Measurements from ENCODE around the gene STYX. TPM values are rescaled to one million over a fixed set of nuclear protein-coding genes. Genes with fewer than 3 reads are reported as not detected.

The STYX gene
- total and polyA plus RNA-seq, 2 donors = 7.7 to 11.8 TPM

DNA sequence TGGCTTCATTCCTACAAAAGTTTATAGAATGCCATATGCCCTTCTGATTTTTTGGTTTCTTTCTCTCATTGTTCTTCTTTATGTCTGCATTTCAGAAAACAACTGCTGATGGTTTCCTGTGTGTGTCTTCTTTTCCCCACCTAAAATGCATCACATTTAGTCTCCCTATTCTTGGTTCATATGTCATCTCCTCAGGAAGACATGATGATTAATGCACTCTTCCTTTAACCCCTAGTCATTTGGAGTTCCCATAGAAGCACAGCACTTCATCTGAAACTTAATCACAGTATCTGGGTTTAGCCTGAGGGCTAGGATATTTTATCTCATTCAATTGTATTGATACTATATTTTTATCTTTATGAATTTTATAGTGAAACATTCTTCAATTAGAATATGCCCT, 39.9 kb downstream of the STYX start:
- no peak for DNase-seq (ENCODE audit: low read depth in 6 of 9, low spot score in 9 of 9)
- Histone ChIP-seq H3K27ac (ENCODE audit: low read depth in 1 of 2, low read length in 1 of 2) (no peak overlapping the region), H3K9me3 (ENCODE audit: control insufficient read depth in 2 of 2, insufficient read depth in 1 of 2, low read length in 1 of 2) (no peaks in the 10 kb centered on the region), H3K27me3 (ENCODE audit: control insufficient read depth in 2 of 2, insufficient read depth in 1 of 2, low read length in 1 of 2) (no peaks in the 10 kb centered on the region), H3K4me1 (ENCODE audit: control insufficient read depth in 2 of 2, insufficient read depth in 2 of 2, low read length in 2 of 2) (no peaks in the 10 kb centered on the region), H3K36me3 (ENCODE audit: control insufficient read depth in 2 of 2, insufficient read depth in 2 of 2, low read length in 1 of 2) (peaks cover 7 to 43% of the 10 kb centered on the region in 2 donors), H3K4me3 (ENCODE audit: low read length in 2 of 2) (no peak overlapping the region)

DNA sequence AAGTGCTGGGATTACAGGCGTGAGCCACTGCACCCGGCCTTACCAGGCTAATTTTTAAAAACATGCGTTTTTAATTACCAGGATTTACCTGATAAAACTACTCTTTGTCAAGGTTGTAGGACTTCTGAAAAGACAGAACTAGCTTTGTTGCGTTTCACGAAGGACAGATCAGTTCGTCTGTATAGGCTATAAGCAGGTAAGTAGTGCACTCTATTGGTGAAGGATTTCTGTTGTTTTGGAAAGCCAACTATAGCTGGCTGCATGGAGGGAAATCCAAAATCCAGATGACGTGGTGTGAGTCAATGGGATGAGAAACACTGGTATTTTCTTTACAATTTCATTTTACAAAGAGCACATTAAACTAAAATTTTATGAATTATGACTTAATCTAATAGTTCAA, 46.9 kb downstream of the STYX start:
- no peak for DNase-seq (ENCODE audit: low read depth in 6 of 9, low spot score in 9 of 9)
- H3K36me3 ChIP-seq (ENCODE audit: control insufficient read depth in 2 of 2, insufficient read depth in 2 of 2, low read length in 1 of 2) = peaks cover 7 to 15% of the 10 kb centered on the region in 2 donors
- 98% methylated on average over 7 of the region's 7 CpGs for WGBS
- H3K27me3 ChIP-seq (ENCODE audit: control insufficient read depth in 2 of 2, insufficient read depth in 1 of 2, low read length in 1 of 2) = no peaks in the 10 kb centered on the region
- H3K9me3 ChIP-seq (ENCODE audit: control insufficient read depth in 2 of 2, insufficient read depth in 1 of 2, low read length in 1 of 2) = no peaks in the 10 kb centered on the region
- no peak overlapping the region for H3K4me3 ChIP-seq (ENCODE audit: low read length in 2 of 2)
- H3K27ac ChIP-seq (ENCODE audit: low read depth in 1 of 2, low read length in 1 of 2) = no peak overlapping the region
- no peaks in the 10 kb centered on the region for H3K4me1 ChIP-seq (ENCODE audit: control insufficient read depth in 2 of 2, insufficient read depth in 2 of 2, low read length in 2 of 2)

DNA sequence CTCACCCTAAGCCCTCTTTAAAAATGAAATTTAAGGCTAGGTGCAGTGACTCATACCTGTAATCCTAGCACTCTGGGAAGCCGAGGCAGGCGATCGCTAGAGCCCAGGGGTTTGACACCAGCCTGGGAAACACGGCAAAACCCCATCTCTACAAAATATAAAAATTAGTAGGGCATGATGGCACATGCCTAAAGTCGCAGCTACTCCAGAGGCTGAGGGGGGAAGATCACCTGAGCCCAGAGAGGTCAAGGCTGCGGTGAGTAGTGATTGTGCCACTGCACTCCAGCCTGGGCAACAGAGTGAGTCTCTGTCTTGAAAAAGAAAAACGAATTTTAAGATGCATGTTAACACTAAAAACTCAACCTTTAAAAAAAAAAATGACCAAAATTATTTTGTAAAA, 48.7 kb downstream of the STYX start:
- H3K27ac ChIP-seq (ENCODE audit: low read depth in 1 of 2, low read length in 1 of 2) = no peak overlapping the region
- H3K4me1 ChIP-seq (ENCODE audit: control insufficient read depth in 2 of 2, insufficient read depth in 2 of 2, low read length in 2 of 2) = no peaks in the 10 kb centered on the region
- DNase-seq (ENCODE audit: low read depth in 6 of 9, low spot score in 9 of 9) = no peak
- peaks cover 7 to 10% of the 10 kb centered on the region in 2 donors for H3K36me3 ChIP-seq (ENCODE audit: control insufficient read depth in 2 of 2, insufficient read depth in 2 of 2, low read length in 1 of 2)
- 94% methylated on average over 7 of the region's 7 CpGs for WGBS
- H3K27me3 ChIP-seq (ENCODE audit: control insufficient read depth in 2 of 2, insufficient read depth in 1 of 2, low read length in 1 of 2) = no peaks in the 10 kb centered on the region
- H3K9me3 ChIP-seq (ENCODE audit: control insufficient read depth in 2 of 2, insufficient read depth in 1 of 2, low read length in 1 of 2) = no peaks in the 10 kb centered on the region
- no peak overlapping the region for H3K4me3 ChIP-seq (ENCODE audit: low read length in 2 of 2)

DNA sequence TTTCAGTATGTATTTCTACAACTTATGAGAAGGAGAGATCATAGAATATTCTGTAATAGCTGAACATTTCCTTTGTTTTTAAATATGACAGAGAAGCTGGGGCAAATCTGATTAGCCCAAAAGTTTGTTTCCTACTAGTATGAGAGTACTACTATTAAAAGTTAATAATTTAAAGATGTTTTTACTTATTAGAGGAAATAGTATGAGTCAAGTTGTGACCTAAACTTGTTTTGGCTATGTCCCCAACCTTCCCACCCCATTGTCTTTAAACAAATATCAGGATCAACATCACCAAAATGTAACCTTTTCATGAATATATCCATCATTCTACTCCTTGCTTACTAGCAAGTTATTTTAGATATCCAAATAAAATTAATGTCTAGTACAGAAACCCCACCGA, 50.9 kb downstream of the STYX start:
- H3K4me1 ChIP-seq (ENCODE audit: control insufficient read depth in 2 of 2, insufficient read depth in 2 of 2, low read length in 2 of 2) = no peaks in the 10 kb centered on the region
- no peaks in the 10 kb centered on the region for H3K27me3 ChIP-seq (ENCODE audit: control insufficient read depth in 2 of 2, insufficient read depth in 1 of 2, low read length in 1 of 2)
- H3K36me3 ChIP-seq (ENCODE audit: control insufficient read depth in 2 of 2, insufficient read depth in 2 of 2, low read length in 1 of 2) = peaks cover 2 to 3% of the 10 kb centered on the region in 2 donors
- no peak overlapping the region for H3K27ac ChIP-seq (ENCODE audit: low read depth in 1 of 2, low read length in 1 of 2)
- no peak for DNase-seq (ENCODE audit: low read depth in 6 of 9, low spot score in 9 of 9)
- no peak overlapping the region for H3K4me3 ChIP-seq (ENCODE audit: low read length in 2 of 2)
- WGBS = 100% methylated on average over 1 of the region's 1 CpG
- H3K9me3 ChIP-seq (ENCODE audit: control insufficient read depth in 2 of 2, insufficient read depth in 1 of 2, low read length in 1 of 2) = no peaks in the 10 kb centered on the region

DNA sequence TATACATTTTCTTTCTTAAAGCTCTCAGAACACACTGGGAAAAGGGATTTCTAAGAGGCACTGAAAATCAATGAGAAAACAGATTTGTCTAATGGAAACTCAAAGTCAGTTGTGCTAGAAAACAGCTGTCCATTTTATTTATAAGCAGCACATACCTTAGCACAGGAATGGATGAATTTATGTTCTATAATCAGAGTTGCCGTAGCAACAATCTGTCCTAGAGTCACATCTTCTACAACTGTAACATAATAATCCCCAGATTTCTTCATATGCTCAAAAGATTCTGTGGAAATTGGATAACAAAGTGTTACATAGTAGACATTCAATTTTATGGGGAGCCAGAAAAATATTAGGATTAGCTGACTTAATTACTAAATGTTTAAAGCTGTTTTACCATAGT, 51.7 kb downstream of the STYX start:
- 99% methylated on average over 1 of the region's 1 CpG for WGBS

DNA sequence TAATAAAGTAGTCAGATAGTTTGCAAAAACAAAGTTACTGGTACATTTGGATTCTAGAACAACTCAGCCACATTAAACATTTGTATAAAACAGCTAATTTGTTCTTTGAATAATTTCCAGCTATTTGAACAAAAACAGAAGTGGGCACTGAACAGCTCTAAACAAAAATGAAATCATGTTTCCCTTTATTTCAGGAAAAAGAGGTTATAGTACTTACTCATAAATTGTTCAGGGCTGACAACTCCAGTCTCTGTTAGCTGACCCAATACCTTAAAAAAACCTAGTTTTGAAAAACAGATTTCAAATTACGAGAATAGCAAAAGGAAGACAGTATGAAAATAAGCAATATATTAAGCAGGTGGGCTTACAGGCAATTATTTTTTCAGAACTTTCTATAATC, 53.2 kb downstream of the STYX start:
- WGBS = 100% methylated on average over 1 of the region's 1 CpG
- no peaks in the 10 kb centered on the region for H3K4me1 ChIP-seq (ENCODE audit: control insufficient read depth in 2 of 2, insufficient read depth in 2 of 2, low read length in 2 of 2)
- H3K9me3 ChIP-seq (ENCODE audit: control insufficient read depth in 2 of 2, insufficient read depth in 1 of 2, low read length in 1 of 2) = no peaks in the 10 kb centered on the region
- H3K36me3 ChIP-seq (ENCODE audit: control insufficient read depth in 2 of 2, insufficient read depth in 2 of 2, low read length in 1 of 2) = peaks cover 0 to 3% of the 10 kb centered on the region in 2 donors
- DNase-seq (ENCODE audit: low read depth in 6 of 9, low spot score in 9 of 9) = no peak
- H3K4me3 ChIP-seq (ENCODE audit: low read length in 2 of 2) = no peak overlapping the region
- no peak overlapping the region for H3K27ac ChIP-seq (ENCODE audit: low read depth in 1 of 2, low read length in 1 of 2)
- no peaks in the 10 kb centered on the region for H3K27me3 ChIP-seq (ENCODE audit: control insufficient read depth in 2 of 2, insufficient read depth in 1 of 2, low read length in 1 of 2)

More for the DNA sequence above, 51.7 kb downstream of the STYX start:
- Histone ChIP-seq H3K36me3 (ENCODE audit: control insufficient read depth in 2 of 2, insufficient read depth in 2 of 2, low read length in 1 of 2) (peaks cover 0 to 3% of the 10 kb centered on the region in 2 donors), H3K4me3 (ENCODE audit: low read length in 2 of 2) (no peak overlapping the region), H3K9me3 (ENCODE audit: control insufficient read depth in 2 of 2, insufficient read depth in 1 of 2, low read length in 1 of 2) (no peaks in the 10 kb centered on the region), H3K27ac (ENCODE audit: low read depth in 1 of 2, low read length in 1 of 2) (no peak overlapping the region), H3K4me1 (ENCODE audit: control insufficient read depth in 2 of 2, insufficient read depth in 2 of 2, low read length in 2 of 2) (no peaks in the 10 kb centered on the region), H3K27me3 (ENCODE audit: control insufficient read depth in 2 of 2, insufficient read depth in 1 of 2, low read length in 1 of 2) (no peaks in the 10 kb centered on the region)
- no peak for DNase-seq (ENCODE audit: low read depth in 6 of 9, low spot score in 9 of 9)

DNA sequence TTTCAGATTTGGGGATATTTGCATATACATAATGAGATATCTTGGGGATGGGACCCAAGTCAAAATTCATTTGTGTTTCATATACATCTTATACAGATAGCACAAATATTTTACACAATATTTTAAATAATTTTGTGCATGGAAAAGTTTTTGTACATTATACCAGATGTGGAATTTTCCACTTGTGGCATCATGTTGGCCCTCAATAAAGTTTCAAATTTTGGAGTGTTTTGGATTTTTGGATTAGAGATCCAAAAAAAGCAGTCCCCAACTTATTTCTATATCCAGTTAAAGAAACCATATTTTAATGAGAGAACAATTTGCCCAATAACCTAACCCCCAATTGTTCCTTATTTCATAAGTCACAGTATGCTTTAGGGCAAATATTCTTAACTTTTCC, 56.9 kb downstream of the STYX start:
- Histone ChIP-seq H3K4me3 (ENCODE audit: low read length in 2 of 2) (no peak overlapping the region), H3K4me1 (ENCODE audit: control insufficient read depth in 2 of 2, insufficient read depth in 2 of 2, low read length in 2 of 2) (peaks cover 3 to 11% of the 10 kb centered on the region in 2 donors), H3K36me3 (ENCODE audit: control insufficient read depth in 2 of 2, insufficient read depth in 2 of 2, low read length in 1 of 2) (no peaks in the 10 kb centered on the region), H3K27me3 (ENCODE audit: control insufficient read depth in 2 of 2, insufficient read depth in 1 of 2, low read length in 1 of 2) (no peaks in the 10 kb centered on the region), H3K27ac (ENCODE audit: low read depth in 1 of 2, low read length in 1 of 2) (no peak overlapping the region), H3K9me3 (ENCODE audit: control insufficient read depth in 2 of 2, insufficient read depth in 1 of 2, low read length in 1 of 2) (no peaks in the 10 kb centered on the region)
- DNase-seq (ENCODE audit: low read depth in 6 of 9, low spot score in 9 of 9) = no peak

DNA sequence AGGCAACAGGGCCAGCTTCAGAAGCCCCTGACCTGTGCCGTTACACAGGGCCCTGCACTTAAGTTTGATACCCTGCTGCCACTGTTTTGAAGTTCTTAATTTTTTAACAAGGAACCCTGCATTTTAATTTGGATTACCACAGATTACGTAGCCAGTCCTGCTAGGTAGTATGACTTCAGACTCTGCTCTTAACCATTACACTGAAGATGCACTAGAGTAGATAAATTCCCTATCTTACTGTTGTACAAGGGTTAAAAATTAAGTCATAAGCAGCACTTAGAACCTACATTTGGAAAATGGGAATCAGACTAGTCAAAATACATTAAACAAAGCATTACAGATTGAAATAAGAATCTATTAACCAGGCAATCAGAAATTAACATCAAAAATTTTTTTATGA, 59.2 kb downstream of the STYX start:
- no peak overlapping the region for H3K4me3 ChIP-seq (ENCODE audit: low read length in 2 of 2)
- H3K9me3 ChIP-seq (ENCODE audit: control insufficient read depth in 2 of 2, insufficient read depth in 1 of 2, low read length in 1 of 2) = no peaks in the 10 kb centered on the region
- H3K27ac ChIP-seq (ENCODE audit: low read depth in 1 of 2, low read length in 1 of 2) = no peak overlapping the region
- no peaks in the 10 kb centered on the region for H3K36me3 ChIP-seq (ENCODE audit: control insufficient read depth in 2 of 2, insufficient read depth in 2 of 2, low read length in 1 of 2)
- H3K27me3 ChIP-seq (ENCODE audit: control insufficient read depth in 2 of 2, insufficient read depth in 1 of 2, low read length in 1 of 2) = no peaks in the 10 kb centered on the region
- DNase-seq (ENCODE audit: low read depth in 6 of 9, low spot score in 9 of 9) = no peak
- peaks cover 3 to 13% of the 10 kb centered on the region in 2 donors for H3K4me1 ChIP-seq (ENCODE audit: control insufficient read depth in 2 of 2, insufficient read depth in 2 of 2, low read length in 2 of 2)
- WGBS = 96% methylated on average over 2 of the region's 2 CpGs

DNA sequence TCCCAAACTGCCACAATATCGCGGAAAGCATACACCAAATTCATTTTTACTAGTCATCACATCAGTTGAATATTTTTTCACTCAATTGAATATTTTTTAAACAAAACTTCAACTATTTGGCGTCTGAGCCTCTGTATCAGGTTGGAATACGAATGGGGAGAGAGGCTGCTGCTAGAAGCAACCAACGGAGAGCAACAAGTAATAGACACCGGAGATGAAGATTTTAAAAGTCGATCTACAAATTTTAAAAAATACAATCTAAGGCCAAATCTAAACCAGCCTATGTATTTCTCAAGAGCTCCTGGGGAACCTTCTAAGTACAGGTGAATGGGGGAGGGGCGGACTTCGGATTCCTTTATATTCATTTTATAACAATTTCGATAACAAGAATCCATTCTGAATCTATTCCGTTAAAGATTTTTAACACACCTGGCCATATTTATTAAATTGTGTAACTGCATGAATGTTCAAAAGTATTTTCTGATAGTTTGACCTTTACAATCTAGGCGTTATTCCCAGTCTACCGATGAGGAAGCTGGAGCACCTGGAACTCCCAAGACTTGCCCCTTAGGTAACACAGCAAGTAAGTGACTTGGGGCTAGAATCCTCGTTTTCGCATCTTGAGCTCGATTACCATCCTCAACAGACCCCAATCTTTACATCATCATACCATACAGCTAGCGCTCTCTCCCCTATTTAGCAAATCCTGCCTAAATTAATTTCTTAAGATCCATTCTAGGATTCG, 60.2 kb downstream of the STYX start:
- Histone ChIP-seq H3K9me3 (ENCODE audit: control insufficient read depth in 2 of 2, insufficient read depth in 1 of 2, low read length in 1 of 2) (no peaks in the 10 kb centered on the region), H3K27ac (ENCODE audit: low read depth in 1 of 2, low read length in 1 of 2) (no peak overlapping the region), H3K4me1 (ENCODE audit: control insufficient read depth in 2 of 2, insufficient read depth in 2 of 2, low read length in 2 of 2) (peaks cover 3 to 13% of the 10 kb centered on the region in 2 donors), H3K36me3 (ENCODE audit: control insufficient read depth in 2 of 2, insufficient read depth in 2 of 2, low read length in 1 of 2) (no peaks in the 10 kb centered on the region), H3K4me3 (ENCODE audit: low read length in 2 of 2) (peak overlapping the region; percentile 70 to 80), H3K27me3 (ENCODE audit: control insufficient read depth in 2 of 2, insufficient read depth in 1 of 2, low read length in 1 of 2) (no peaks in the 10 kb centered on the region)
- peak in 1 of 9 donors; percentile 9 for DNase-seq (ENCODE audit: low read depth in 6 of 9, low spot score in 9 of 9)
- WGBS = 60% methylated on average over 18 of the region's 18 CpGs
